ENCODE data around the gene LHFPL6.

LHFPL6 gene

GRCh38 chr13:39462906-39463305, 140.1 kb downstream of the LHFPL6 start:
- no peak for DNase-seq (ENCODE audit: low read depth in 2 of 2)

- no peak for DNase-seq (ENCODE audit: low read depth in 2 of 2)
Observed at GRCh38 chr13:39462428-39462827, 140.6 kb downstream of the LHFPL6 start.

- no peak for DNase-seq (ENCODE audit: low read depth in 2 of 2)
Observed at GRCh38 chr13:39461685-39462266, 141.2 kb downstream of the LHFPL6 start.

GRCh38 chr13:39457274-39457673, 145.7 kb downstream of the LHFPL6 start:
- DNase-seq (ENCODE audit: low read depth in 2 of 2) = no peak

- no peak for DNase-seq (ENCODE audit: low read depth in 2 of 2)
Observed at GRCh38 chr13:39455521-39456175, 147.3 kb downstream of the LHFPL6 start.

GRCh38 chr13:39452834-39453233, 150.2 kb downstream of the LHFPL6 start:
- no peak for DNase-seq (ENCODE audit: low read depth in 2 of 2)

GRCh38 chr13:39452417-39452816, 150.6 kb downstream of the LHFPL6 start:
- no peak for DNase-seq (ENCODE audit: low read depth in 2 of 2)

GRCh38 chr13:39451860-39452301, 151.1 kb downstream of the LHFPL6 start:
- no peak for DNase-seq (ENCODE audit: low read depth in 2 of 2)

- DNase-seq (ENCODE audit: low read depth in 2 of 2) = no peak
Observed at GRCh38 chr13:39451301-39451700, 151.7 kb downstream of the LHFPL6 start.

- DNase-seq (ENCODE audit: low read depth in 2 of 2) = no peak
Observed at GRCh38 chr13:39450176-39450575, 152.8 kb downstream of the LHFPL6 start.

GRCh38 chr13:39448834-39449233, 154.2 kb downstream of the LHFPL6 start:
- no peak for DNase-seq (ENCODE audit: low read depth in 2 of 2)

GRCh38 chr13:39446865-39447264, 156.1 kb downstream of the LHFPL6 start:
- DNase-seq (ENCODE audit: low read depth in 2 of 2) = no peak

GRCh38 chr13:39444866-39445265, 158.1 kb downstream of the LHFPL6 start:
- DNase-seq (ENCODE audit: low read depth in 2 of 2) = no peak

GRCh38 chr13:39433651-39434050, 169.3 kb downstream of the LHFPL6 start:
- DNase-seq (ENCODE audit: low read depth in 2 of 2) = no peak

GRCh38 chr13:39432196-39432595, 170.8 kb downstream of the LHFPL6 start:
- no peak for DNase-seq (ENCODE audit: low read depth in 2 of 2)

GRCh38 chr13:39422845-39423565, 180.0 kb downstream of the LHFPL6 start:
- DNase-seq (ENCODE audit: low read depth in 2 of 2) = no peak

- no peak for DNase-seq (ENCODE audit: low read depth in 2 of 2)
Observed at GRCh38 chr13:39419876-39420275, 183.1 kb downstream of the LHFPL6 start.

GRCh38 chr13:39419068-39419467, 183.9 kb downstream of the LHFPL6 start:
- no peak for DNase-seq (ENCODE audit: low read depth in 2 of 2)

GRCh38 chr13:39418424-39418823, 184.6 kb downstream of the LHFPL6 start:
- DNase-seq (ENCODE audit: low read depth in 2 of 2) = no peak

GRCh38 chr13:39417643-39418042, 185.3 kb downstream of the LHFPL6 start:
- no peak for DNase-seq (ENCODE audit: low read depth in 2 of 2)

- DNase-seq (ENCODE audit: low read depth in 2 of 2) = no peak
Observed at GRCh38 chr13:39417131-39417530, 185.9 kb downstream of the LHFPL6 start.

GRCh38 chr13:39415008-39415802, 187.8 kb downstream of the LHFPL6 start:
- DNase-seq (ENCODE audit: low read depth in 2 of 2) = no peak

Data from stimulated activated CD8-positive, alpha-beta memory T cell treated with anti-CD3 and anti-CD28 coated beads, Interleukin-15, amount 100 ng/mL, for 4 hours (primary cell).